ENCODE data around the gene MEF2A.

GRCh38 chr15:99752556-99752955 is 186.8 kb downstream of the MEF2A start:
- TF ChIP-seq CTCF (conservative IDR thresholded peaks at IDR 0.05 in 1 of 2, IDR thresholded peaks at IDR 0.05 in 1 of 2; ENCODE audit: extremely low read depth in 1 of 2, insufficient read depth in 1 of 2, low read depth in 1 of 2, low read length in 2 of 2) (no peak), EZH2 (IDR thresholded peaks at IDR 0.05; ENCODE audit: borderline replicate concordance, low read length) (no peak)

Data from mammary epithelial cell (primary cell).